OCI-LY7 (cell line): ENCODE measurements around the gene SOX13. TPM values are rescaled to one million over a fixed set of nuclear protein-coding genes. Genes with fewer than 3 reads are reported as not detected.

Experiments used
- BruUV-seq: library from RNA; stranded (reverse); fragments of 400-500 nt; replicated peaks from 2 replicates; lab custom pipeline; 2021; lab: Mats Ljungman, UMichigan
- CTCF ChIA-PET: fragments of 300-600 bp; sonication (Branson Sonifier 250); formaldehyde crosslinking; loops from one replicate; lab custom pipeline; 2022; ENCODE audit warnings: antibody characterized with exemption; ENCODE audit not compliant: unreplicated experiment; lab: Charles Lee
- POLR2A ChIA-PET: fragments of 300-600 bp; sonication (Branson Sonifier 250); formaldehyde crosslinking; loops from one replicate; lab custom pipeline; 2022; ENCODE audit warnings: antibody characterized with exemption; lab: Charles Lee
- DNase-seq: peaks from one replicate; pipeline ENCODE4 v3.0.0-alpha.2; 2015; ENCODE audit warnings: low spot score
- H2AFZ ChIP-seq: fragments of 200-600 bp; sonication (generic), shearing (Covaris generic); 2 replicates; pipeline ENCODE4 v1.6.1; 2014; ENCODE audit warnings: mild to moderate bottlenecking, antibody characterized with exemption, low read length, moderate library complexity
- H3K27ac ChIP-seq: fragments of 200-600 bp; sonication (generic); 2 replicates; pipeline ENCODE4 v1.5.1; 2014; ENCODE audit warnings: mixed run types, low read depth, mild to moderate bottlenecking, moderate library complexity, low read length, inconsistent platforms; ENCODE audit not compliant: poor library complexity, severe bottlenecking
- H3K36me3 ChIP-seq: fragments of 200-600 bp; sonication (generic); 2 replicates; pipeline ENCODE4 v1.6.1; 2014; ENCODE audit warnings: mild to moderate bottlenecking, antibody characterized with exemption, low read length, moderate library complexity, mixed read lengths; ENCODE audit not compliant: insufficient read depth
- H3K4me1 ChIP-seq: fragments of 200-600 bp; sonication (generic); 2 replicates; pipeline ENCODE4 v1.5.1; 2014; ENCODE audit warnings: mild to moderate bottlenecking, low read length; ENCODE audit not compliant: insufficient read depth, poor library complexity, severe bottlenecking
- H3K4me2 ChIP-seq: fragments of 200-600 bp; sonication (generic); 2 replicates; pipeline ENCODE4 v1.6.1; 2014; ENCODE audit warnings: mild to moderate bottlenecking, low read length
- H3K4me3 ChIP-seq: fragments of 200-600 bp; sonication (generic); 2 replicates; pipeline ENCODE4 v1.5.1; 2014; ENCODE audit warnings: mild to moderate bottlenecking, low read depth, low read length; ENCODE audit not compliant: poor library complexity, severe bottlenecking
- H3K79me2 ChIP-seq: fragments of 200-600 bp; sonication (generic); 2 replicates; pipeline ENCODE4 v1.6.1; 2016; ENCODE audit warnings: low read depth, mild to moderate bottlenecking, low read length, moderate library complexity, mixed read lengths; ENCODE audit not compliant: insufficient read depth
- H3K9me2 ChIP-seq: fragments of 200-600 bp; sonication (generic); 2 replicates; pipeline ENCODE4 v1.6.1; 2016; ENCODE audit warnings: mild to moderate bottlenecking, low read length, mixed read lengths; ENCODE audit not compliant: insufficient read depth
- H3K9me3 ChIP-seq: fragments of 200-600 bp; sonication (generic); 2 replicates; pipeline ENCODE4 v1.6.1; 2014; ENCODE audit warnings: mild to moderate bottlenecking, mixed run types, low read length, mixed read lengths
- H4K20me1 ChIP-seq: fragments of 200-600 bp; sonication (generic); 2 replicates; pipeline ENCODE4 v1.6.1; 2014; ENCODE audit warnings: mild to moderate bottlenecking, antibody characterized with exemption, low read length, moderate library complexity, mixed read lengths; ENCODE audit not compliant: insufficient read depth
- EZH2phosphoT487 ChIP-seq: fragments of 200-600 bp; sonication (generic); IDR thresholded peaks from 2 replicates; pipeline ENCODE4 v1.6.1; 2018; ENCODE audit warnings: low read depth, borderline replicate concordance, mild to moderate bottlenecking, mixed run types, antibody characterized with exemption, low read length, moderate library complexity, mixed read lengths
- intact Hi-C: fragments of 100-400 bp; cut with micrococcal nuclease; formaldehyde crosslinking; loops from one replicate; pipeline ENCODE4 v1.10.0; 2022; ENCODE audit not compliant: unreplicated experiment
- total RNA-seq, 2 experiments: library from RNA; depleted of rRNA in 1 of 2; stranded (reverse); fragments of >200 nt in 1 of 2; shearing (Covaris generic) in 1 of 2; gene quantifications; 2 replicates each; pipeline ENCODE4 v1.2.3, GENCODE V29; 2014 to 2022
- TF ChIP-seq, protein P1 (sequence below): fragments of 200-600 bp; sonication (generic); conservative IDR thresholded peaks from 2 replicates; pipeline ENCODE4 v1.5.1; 2014; ENCODE audit warnings: mild to moderate bottlenecking, antibody characterized with exemption, low read length, moderate library complexity, mixed read lengths

The SOX13 gene
- total RNA-seq, 2 experiments from 2014 or later, result 0.27 TPM; not detected in 1

DNA sequence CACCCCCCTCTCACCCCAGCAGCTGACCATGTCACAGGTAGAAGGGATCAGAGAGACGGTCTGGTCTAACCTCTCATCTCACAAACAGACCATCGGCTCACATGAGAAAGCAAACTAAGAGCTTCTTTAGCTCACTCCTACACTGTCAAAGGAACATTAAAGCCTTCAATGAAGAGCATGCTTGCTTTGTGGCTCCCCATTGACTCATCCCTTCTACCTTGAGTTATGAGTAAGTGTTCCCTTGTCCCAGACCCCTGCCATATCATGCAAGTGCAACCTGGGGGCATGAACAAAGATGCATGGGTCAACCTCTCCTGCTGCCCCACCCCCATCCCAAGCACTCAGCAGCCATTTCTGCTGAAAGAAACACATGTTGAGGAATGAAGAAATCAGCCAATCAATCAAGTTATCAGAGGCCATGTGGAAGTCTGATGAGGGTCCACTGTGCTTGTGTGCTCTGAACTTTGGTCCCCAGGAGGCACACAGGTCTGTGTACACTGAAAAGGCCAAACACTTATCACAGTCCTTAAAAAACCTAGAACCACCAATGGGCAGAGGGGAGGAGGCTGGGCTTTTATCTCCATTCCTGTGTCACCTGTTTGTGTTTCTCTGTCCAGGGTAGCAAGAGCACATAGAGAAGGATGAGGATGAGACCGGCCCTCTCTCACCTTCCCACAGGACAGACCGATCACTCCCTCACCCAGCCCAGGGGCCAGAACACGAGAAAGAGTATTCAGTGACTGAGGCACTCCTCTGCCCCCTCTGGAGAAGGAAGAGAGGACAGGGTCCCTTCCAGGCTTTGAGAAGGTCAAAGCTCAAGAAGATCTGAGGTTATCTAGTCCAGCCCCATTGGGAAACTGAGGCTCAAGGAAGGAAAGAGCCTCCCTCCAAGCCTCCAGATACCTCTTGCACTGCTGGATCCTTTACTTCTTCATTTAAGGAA is 69.4 kb downstream of the SOX13 start:
- no peaks in the 10 kb centered on the region for H3K4me1 ChIP-seq
- no peaks in the 10 kb centered on the region for H3K9me3 ChIP-seq
- no peak overlapping the region for H3K27ac ChIP-seq
- ChIA-PET POLR2A (no interaction called here), CTCF (no interaction called here)
- no peaks in the 10 kb centered on the region for H3K79me2 ChIP-seq
- H3K36me3 ChIP-seq, result no peaks in the 10 kb centered on the region
- H3K4me3 ChIP-seq, result no peak overlapping the region
- no peak overlapping the region for H3K4me2 ChIP-seq
- TF ChIP-seq, protein P1, sequence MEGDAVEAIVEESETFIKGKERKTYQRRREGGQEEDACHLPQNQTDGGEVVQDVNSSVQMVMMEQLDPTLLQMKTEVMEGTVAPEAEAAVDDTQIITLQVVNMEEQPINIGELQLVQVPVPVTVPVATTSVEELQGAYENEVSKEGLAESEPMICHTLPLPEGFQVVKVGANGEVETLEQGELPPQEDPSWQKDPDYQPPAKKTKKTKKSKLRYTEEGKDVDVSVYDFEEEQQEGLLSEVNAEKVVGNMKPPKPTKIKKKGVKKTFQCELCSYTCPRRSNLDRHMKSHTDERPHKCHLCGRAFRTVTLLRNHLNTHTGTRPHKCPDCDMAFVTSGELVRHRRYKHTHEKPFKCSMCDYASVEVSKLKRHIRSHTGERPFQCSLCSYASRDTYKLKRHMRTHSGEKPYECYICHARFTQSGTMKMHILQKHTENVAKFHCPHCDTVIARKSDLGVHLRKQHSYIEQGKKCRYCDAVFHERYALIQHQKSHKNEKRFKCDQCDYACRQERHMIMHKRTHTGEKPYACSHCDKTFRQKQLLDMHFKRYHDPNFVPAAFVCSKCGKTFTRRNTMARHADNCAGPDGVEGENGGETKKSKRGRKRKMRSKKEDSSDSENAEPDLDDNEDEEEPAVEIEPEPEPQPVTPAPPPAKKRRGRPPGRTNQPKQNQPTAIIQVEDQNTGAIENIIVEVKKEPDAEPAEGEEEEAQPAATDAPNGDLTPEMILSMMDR, result no peak
- TF ChIP-seq EZH2phosphoT487, result no peak
- H2AFZ ChIP-seq, result no peak overlapping the region
- no peaks in the 10 kb centered on the region for H3K9me2 ChIP-seq
- no peak for DNase-seq
- no TSS peak for BruUV-seq
- no peaks in the 10 kb centered on the region for H4K20me1 ChIP-seq
- intact Hi-C loops, result no loop called here

DNA sequence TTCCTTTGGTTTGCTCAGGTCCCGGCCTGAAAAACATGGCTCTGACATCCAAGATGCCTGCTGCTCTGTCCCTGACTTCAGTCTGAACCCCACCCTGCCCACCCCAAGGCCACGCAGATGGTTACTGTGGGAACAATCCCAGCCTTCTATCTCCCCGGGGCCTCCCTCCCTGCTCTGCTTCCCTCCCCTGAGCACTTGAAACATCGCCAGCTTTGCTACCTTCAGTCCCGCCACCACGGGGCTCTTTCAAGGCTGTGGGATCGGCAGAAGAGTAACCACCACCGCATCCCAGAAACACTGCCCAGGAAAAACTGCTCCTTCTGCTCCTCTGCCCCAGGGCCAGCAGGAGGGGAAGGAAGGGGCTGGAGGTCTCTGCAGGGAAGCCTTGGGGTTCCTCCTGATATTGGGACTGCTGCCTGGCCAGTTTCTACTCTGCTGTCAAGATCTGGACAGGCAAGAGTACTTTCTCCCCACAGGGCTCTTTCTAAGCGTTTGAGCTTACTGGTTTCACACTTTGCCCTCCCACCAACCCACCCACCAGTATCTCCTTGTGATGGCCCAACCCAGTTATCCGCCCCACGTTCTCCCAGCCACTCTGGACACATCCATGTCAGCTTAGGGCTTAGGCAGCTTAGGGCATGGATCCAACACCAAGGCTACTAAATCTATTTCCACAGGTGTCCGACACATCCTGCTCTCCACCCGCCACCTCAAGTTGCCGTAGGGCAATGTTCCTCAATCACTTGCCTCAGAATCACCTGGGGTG is 70.5 kb downstream of the SOX13 start:
- no peak overlapping the region for H2AFZ ChIP-seq
- H3K4me2 ChIP-seq, result no peak overlapping the region
- intact Hi-C loops, result no loop called here
- H3K79me2 ChIP-seq, result no peaks in the 10 kb centered on the region
- TF ChIP-seq, protein P1, result no peak
- TF ChIP-seq EZH2phosphoT487, result no peak
- no peaks in the 10 kb centered on the region for H3K9me2 ChIP-seq
- H3K36me3 ChIP-seq, result no peaks in the 10 kb centered on the region
- no peaks in the 10 kb centered on the region for H4K20me1 ChIP-seq
- no TSS peak for BruUV-seq
- no peaks in the 10 kb centered on the region for H3K4me1 ChIP-seq
- H3K9me3 ChIP-seq, result no peaks in the 10 kb centered on the region
- no peak overlapping the region for H3K4me3 ChIP-seq
- no peak for DNase-seq
- ChIA-PET POLR2A (interaction anchor here (0.5 kb wide), 1 partner anchor 152 kb away, joined by 3 read pairs; no protein-coding TSS in a partner anchor), CTCF (interaction anchor here (0.7 kb wide), 1 partner anchor 15 kb away, joined by 4 read pairs; no protein-coding TSS in a partner anchor)
- no peak overlapping the region for H3K27ac ChIP-seq
